ENCODE measurements around the gene MUC4.

Gene MUC4

DNA sequence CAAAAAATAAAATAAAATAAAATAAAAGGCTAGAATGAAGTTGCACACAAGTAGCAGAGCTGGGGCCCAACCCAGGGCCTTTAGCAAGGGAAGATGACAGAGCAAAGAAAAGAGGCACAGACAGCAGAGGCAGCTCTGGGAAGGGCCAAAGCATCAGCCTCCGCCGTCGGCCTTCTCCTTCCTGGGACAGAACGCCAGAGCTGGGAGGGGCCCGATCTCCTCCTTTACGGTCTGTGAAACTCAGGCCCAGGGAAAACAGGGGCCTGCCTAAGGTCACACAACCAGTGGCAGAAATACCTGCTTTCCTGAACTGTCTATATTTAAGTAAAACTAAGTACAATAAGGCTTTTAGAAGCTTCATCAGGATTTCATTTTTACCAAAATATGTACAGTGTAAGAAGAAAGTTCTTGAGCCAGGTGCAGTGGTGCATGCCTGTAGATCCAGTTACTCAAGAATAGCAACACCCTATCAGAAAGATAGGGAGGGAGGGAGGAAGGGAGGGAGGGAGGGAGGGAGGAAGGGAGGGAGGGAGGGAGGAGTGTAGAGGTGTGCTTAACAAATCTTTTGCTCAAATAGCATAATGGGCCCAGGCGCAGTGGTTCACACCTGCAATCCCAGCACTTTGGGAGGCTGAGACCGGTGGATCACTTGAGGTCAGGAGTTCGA lies 43.0 kb upstream of the MUC4 start:
- H3K9me3 ChIP-seq (ENCODE audit: insufficient read depth, low read length, severe bottlenecking): no peaks in the 10 kb centered on the region
- TF ChIP-seq, protein P1, sequence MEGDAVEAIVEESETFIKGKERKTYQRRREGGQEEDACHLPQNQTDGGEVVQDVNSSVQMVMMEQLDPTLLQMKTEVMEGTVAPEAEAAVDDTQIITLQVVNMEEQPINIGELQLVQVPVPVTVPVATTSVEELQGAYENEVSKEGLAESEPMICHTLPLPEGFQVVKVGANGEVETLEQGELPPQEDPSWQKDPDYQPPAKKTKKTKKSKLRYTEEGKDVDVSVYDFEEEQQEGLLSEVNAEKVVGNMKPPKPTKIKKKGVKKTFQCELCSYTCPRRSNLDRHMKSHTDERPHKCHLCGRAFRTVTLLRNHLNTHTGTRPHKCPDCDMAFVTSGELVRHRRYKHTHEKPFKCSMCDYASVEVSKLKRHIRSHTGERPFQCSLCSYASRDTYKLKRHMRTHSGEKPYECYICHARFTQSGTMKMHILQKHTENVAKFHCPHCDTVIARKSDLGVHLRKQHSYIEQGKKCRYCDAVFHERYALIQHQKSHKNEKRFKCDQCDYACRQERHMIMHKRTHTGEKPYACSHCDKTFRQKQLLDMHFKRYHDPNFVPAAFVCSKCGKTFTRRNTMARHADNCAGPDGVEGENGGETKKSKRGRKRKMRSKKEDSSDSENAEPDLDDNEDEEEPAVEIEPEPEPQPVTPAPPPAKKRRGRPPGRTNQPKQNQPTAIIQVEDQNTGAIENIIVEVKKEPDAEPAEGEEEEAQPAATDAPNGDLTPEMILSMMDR (IDR thresholded peaks at IDR 0.05; ENCODE audit: borderline replicate concordance, extremely low read depth, low read length, poor library complexity, severe bottlenecking): no peak
- TF ChIP-seq EZH2 (IDR thresholded peaks at IDR 0.05; ENCODE audit: borderline replicate concordance, low read depth, low read length, severe bottlenecking): no peak
- H3K27me3 ChIP-seq (ENCODE audit: insufficient read depth, low read length, poor library complexity): no peaks in the 10 kb centered on the region
- no peak for DNase-seq
- no peaks in the 10 kb centered on the region for H3K36me3 ChIP-seq (ENCODE audit: insufficient read depth, low read length)
- no peak overlapping the region for H3K4me3 ChIP-seq (ENCODE audit: low read depth in 1 of 2, low read length in 2 of 2)
- no peaks in the 10 kb centered on the region for H4K20me1 ChIP-seq (ENCODE audit: insufficient read depth, low read length)
- H3K27ac ChIP-seq (ENCODE audit: low read length): no peak overlapping the region
- H3K4me1 ChIP-seq (ENCODE audit: insufficient read depth, low read length): peaks cover 12% of the 10 kb centered on the region
- no peak overlapping the region for H3K4me2 ChIP-seq (ENCODE audit: insufficient read depth, low read length)
- no peak overlapping the region for H2AFZ ChIP-seq (ENCODE audit: low read depth, low read length)
- no peaks in the 10 kb centered on the region for H3K79me2 ChIP-seq (ENCODE audit: insufficient read depth, low read length)
- no peak overlapping the region for H3K9ac ChIP-seq (ENCODE audit: low read depth, low read length)
- ATAC-seq (ENCODE audit: insufficient read depth, low read depth): no peak

DNA sequence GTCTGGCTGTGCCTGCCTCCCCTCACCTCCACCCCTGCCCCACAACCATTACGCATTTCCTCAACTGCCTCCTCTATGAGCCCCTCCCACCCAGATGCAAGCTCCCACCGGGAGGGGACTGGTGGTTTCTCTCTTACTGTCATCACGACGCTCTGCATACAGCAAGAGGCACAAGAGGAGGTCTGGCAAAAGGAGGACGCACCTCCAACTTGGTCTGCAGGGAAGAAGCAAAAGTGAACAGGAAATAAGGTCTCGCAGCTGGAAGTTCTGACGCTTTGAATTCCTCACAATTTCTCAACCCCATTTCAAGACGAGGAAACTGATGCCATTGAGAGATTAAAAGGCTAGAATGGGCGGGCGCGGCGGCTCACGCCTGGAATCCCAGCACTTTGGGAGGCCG lies 42.3 kb upstream of the MUC4 start:
- Histone ChIP-seq H3K4me2 (ENCODE audit: insufficient read depth, low read length) (no peak overlapping the region), H3K9me3 (ENCODE audit: insufficient read depth, low read length, severe bottlenecking) (no peaks in the 10 kb centered on the region), H3K27me3 (ENCODE audit: insufficient read depth, low read length, poor library complexity) (no peaks in the 10 kb centered on the region), H3K9ac (ENCODE audit: low read depth, low read length) (no peak overlapping the region), H2AFZ (ENCODE audit: low read depth, low read length) (no peak overlapping the region), H3K27ac (ENCODE audit: low read length) (no peak overlapping the region), H3K79me2 (ENCODE audit: insufficient read depth, low read length) (no peaks in the 10 kb centered on the region), H4K20me1 (ENCODE audit: insufficient read depth, low read length) (no peaks in the 10 kb centered on the region), H3K36me3 (ENCODE audit: insufficient read depth, low read length) (no peaks in the 10 kb centered on the region), H3K4me3 (ENCODE audit: low read depth in 1 of 2, low read length in 2 of 2) (no peak overlapping the region), H3K4me1 (ENCODE audit: insufficient read depth, low read length) (peaks cover 8% of the 10 kb centered on the region)
- ATAC-seq (ENCODE audit: insufficient read depth, low read depth) (no peak), DNase-seq (peak; percentile 21)
- TF ChIP-seq, protein P1 (IDR thresholded peaks at IDR 0.05; ENCODE audit: borderline replicate concordance, extremely low read depth, low read length, poor library complexity, severe bottlenecking): no peak
- TF ChIP-seq EZH2 (IDR thresholded peaks at IDR 0.05; ENCODE audit: borderline replicate concordance, low read depth, low read length, severe bottlenecking): no peak

- DNase-seq (no peak), ATAC-seq (ENCODE audit: insufficient read depth, low read depth) (no peak)
- H3K4me2 ChIP-seq (ENCODE audit: insufficient read depth, low read length): no peak overlapping the region
- H3K9me3 ChIP-seq (ENCODE audit: insufficient read depth, low read length, severe bottlenecking): no peaks in the 10 kb centered on the region
- H2AFZ ChIP-seq (ENCODE audit: low read depth, low read length): no peak overlapping the region
- H3K4me1 ChIP-seq (ENCODE audit: insufficient read depth, low read length): peaks cover 8% of the 10 kb centered on the region
- H3K4me3 ChIP-seq (ENCODE audit: low read depth in 1 of 2, low read length in 2 of 2): no peak overlapping the region
- no peak for TF ChIP-seq EZH2 (IDR thresholded peaks at IDR 0.05; ENCODE audit: borderline replicate concordance, low read depth, low read length, severe bottlenecking)
- TF ChIP-seq, protein P1 (IDR thresholded peaks at IDR 0.05; ENCODE audit: borderline replicate concordance, extremely low read depth, low read length, poor library complexity, severe bottlenecking): no peak
- no peaks in the 10 kb centered on the region for H4K20me1 ChIP-seq (ENCODE audit: insufficient read depth, low read length)
- H3K36me3 ChIP-seq (ENCODE audit: insufficient read depth, low read length): no peaks in the 10 kb centered on the region
- H3K79me2 ChIP-seq (ENCODE audit: insufficient read depth, low read length): no peaks in the 10 kb centered on the region
- no peaks in the 10 kb centered on the region for H3K27me3 ChIP-seq (ENCODE audit: insufficient read depth, low read length, poor library complexity)
- H3K9ac ChIP-seq (ENCODE audit: low read depth, low read length): no peak overlapping the region
- no peak overlapping the region for H3K27ac ChIP-seq (ENCODE audit: low read length)
Observed at GRCh38 chr3:195853036-195853435, 41.3 kb upstream of the MUC4 start.

Data from DND-41 (cell line).